HepG2 (cell line): Measurements from ENCODE around the gene HOXA13.

Source experiments
- ELF3 ChIP-seq: IDR thresholded peaks from 2 replicates; pipeline ENCODE4 v1.6.1; 2016; ENCODE audit warnings: missing genetic modification reagents, missing compliant biosample characterization
- EP300 ChIP-seq, 3 experiments: sonication (generic) in 1 of 3; formaldehyde crosslinking in 1 of 3; IDR thresholded peaks; 2 replicates each; pipeline versions ENCODE4 v1.5.1 to v1.6.1; 2011 to 2020; ENCODE audit warnings: low read depth in 2 of 3, low read length in 2 of 3, borderline replicate concordance in 1 of 3, improper control_type of control experiment in 1 of 3, mild to moderate bottlenecking in 1 of 3, missing genetic modification reagents in 1 of 3, moderate library complexity in 1 of 3
- EZH2 ChIP-seq: conservative IDR thresholded peaks from 2 replicates; pipeline ENCODE4 v1.6.1; 2012; ENCODE audit warnings: mild to moderate bottlenecking, low read depth, low read length, moderate library complexity
- MAZ ChIP-seq, 2 experiments: sonication (generic) in 1 of 2; formaldehyde crosslinking in 1 of 2; IDR thresholded peaks; 2 replicates each; pipeline versions ENCODE4 v1.5.0 to v1.6.1; 2012 to 2020; ENCODE audit warnings: low read depth in 2 of 2, mild to moderate bottlenecking in 2 of 2, borderline replicate concordance in 1 of 2, improper control_type of control experiment in 1 of 2, low read length in 1 of 2, missing genetic modification reagents in 1 of 2, moderate library complexity in 1 of 2
- PAX8 ChIP-seq: sonication (generic); formaldehyde crosslinking; IDR thresholded peaks from 2 replicates; pipeline ENCODE4 v1.8.0; 2022; ENCODE audit warnings: mild to moderate bottlenecking, missing genetic modification reagents, borderline replicate concordance
- RAD21 ChIP-seq: fragments of 450-650 bp; formaldehyde crosslinking; IDR thresholded peaks from 2 replicates; pipeline ENCODE4 v1.5.0; 2020; ENCODE audit warnings: mild to moderate bottlenecking
- SIN3A ChIP-seq: IDR thresholded peaks from 2 replicates; pipeline ENCODE4 v1.6.1; 2011; ENCODE audit warnings: low read depth, mild to moderate bottlenecking, control low read depth, low read length, borderline replicate concordance
- SMC3 ChIP-seq: IDR thresholded peaks from 2 replicates; pipeline ENCODE4 v1.6.1; 2011; ENCODE audit warnings: low read length, improper control_type of control experiment
- ZBTB21 ChIP-seq: sonication (generic); formaldehyde crosslinking; IDR thresholded peaks from 2 replicates; pipeline ENCODE4 v1.4.0; 2020; ENCODE audit warnings: missing genetic modification reagents
- ZFP62 ChIP-seq: sonication (generic); formaldehyde crosslinking; IDR thresholded peaks from 2 replicates; pipeline ENCODE4 v1.4.0; 2020; ENCODE audit warnings: missing genetic modification reagents
- ZNF224 ChIP-seq: sonication (generic); formaldehyde crosslinking; IDR thresholded peaks from 2 replicates; pipeline ENCODE4 v1.5.0; 2020; ENCODE audit warnings: mild to moderate bottlenecking, missing genetic modification reagents
- ZNF318 ChIP-seq: sonication (generic); formaldehyde crosslinking; IDR thresholded peaks from 2 replicates; pipeline ENCODE4 v1.4.0; 2020; ENCODE audit warnings: mild to moderate bottlenecking, missing genetic modification reagents

- TF ChIP-seq ZBTB21 (CRISPR knock-in tag), result no peak
- no peak for TF ChIP-seq RAD21 (CRISPR knock-in tag)
- no peak for TF ChIP-seq ZNF318 (CRISPR knock-in tag)
- TF ChIP-seq PAX8, result no peak
- TF ChIP-seq ZFP62, result no peak
- TF ChIP-seq SIN3A, result no peak
- no peak for TF ChIP-seq EZH2
- no peak for TF ChIP-seq EP300 (IDR thresholded peaks at IDR 0.05; ENCODE audit: low read depth in 2 of 2, low read length in 2 of 2)
- no peak for TF ChIP-seq EP300 (CRISPR knock-in tag; IDR thresholded peaks at IDR 0.05; ENCODE audit: borderline replicate concordance)
- TF ChIP-seq ELF3 (CRISPR knock-in tag), result no peak
- TF ChIP-seq MAZ (IDR thresholded peaks at IDR 0.05; ENCODE audit: borderline replicate concordance, low read depth, low read length), result no peak
- no peak for TF ChIP-seq MAZ (CRISPR knock-in tag; IDR thresholded peaks at IDR 0.05; ENCODE audit: low read depth)
- no peak for TF ChIP-seq SMC3
- TF ChIP-seq ZNF224 (CRISPR knock-in tag), result no peak
Measured at GRCh38 chr7:27176524-27176845, 23.4 kb downstream of the HOXA13 start.
